Prostate gland (tissue), 2 donors: Measurements from ENCODE around the gene LBP.

ENCODE experiments used
- POLR2A ChIP-seq: fragments of 450-650 bp; IDR thresholded peaks from one replicate; pipeline ENCODE4 v1.6.1; 2016; ENCODE audit warnings: antibody characterized with exemption, mild to moderate bottlenecking
- POLR2AphosphoS5 ChIP-seq: sonication (generic); formaldehyde crosslinking; IDR thresholded peaks from one replicate; pipeline ENCODE4 v1.6.1; 2017; ENCODE audit warnings: antibody characterized with exemption
- TF ChIP-seq, protein P1 (sequence below), 4 experiments: fragments of 200-600 bp in 2 of 4; fragments of 450-650 bp in 2 of 4; sonication (generic) in 2 of 4; IDR thresholded peaks; 1 replicate in 3 of 4; 2 replicates in 1 of 4; pipeline ENCODE4 v1.5.1; 2016 to 2019; ENCODE audit warnings: antibody characterized with exemption in 4 of 4, mild to moderate bottlenecking in 2 of 4, moderate library complexity in 2 of 4

DNA sequence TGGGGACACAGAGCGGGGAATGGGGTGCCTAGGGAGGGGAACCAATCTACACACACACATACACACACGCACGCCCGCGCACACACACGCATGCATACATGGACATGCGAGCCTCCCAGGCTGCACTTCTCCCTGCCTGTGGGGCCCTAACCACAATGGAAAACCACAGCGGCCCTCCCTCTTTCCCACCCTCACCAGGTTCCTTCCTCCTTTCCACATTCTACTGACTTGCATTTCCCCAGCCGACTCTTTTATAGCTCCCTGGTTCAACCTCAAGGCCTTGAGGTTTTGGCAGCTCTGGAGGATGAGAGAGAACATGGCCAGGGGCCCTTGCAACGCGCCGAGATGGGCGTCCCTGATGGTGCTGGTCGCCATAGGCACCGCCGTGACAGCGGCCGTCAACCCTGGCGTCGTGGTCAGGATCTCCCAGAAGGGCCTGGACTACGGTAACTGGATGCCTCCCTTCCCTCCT lies 42.3 kb upstream of the LBP start, which contains the start of gene BPI:
- no peak for TF ChIP-seq POLR2A
- TF ChIP-seq, protein P1, sequence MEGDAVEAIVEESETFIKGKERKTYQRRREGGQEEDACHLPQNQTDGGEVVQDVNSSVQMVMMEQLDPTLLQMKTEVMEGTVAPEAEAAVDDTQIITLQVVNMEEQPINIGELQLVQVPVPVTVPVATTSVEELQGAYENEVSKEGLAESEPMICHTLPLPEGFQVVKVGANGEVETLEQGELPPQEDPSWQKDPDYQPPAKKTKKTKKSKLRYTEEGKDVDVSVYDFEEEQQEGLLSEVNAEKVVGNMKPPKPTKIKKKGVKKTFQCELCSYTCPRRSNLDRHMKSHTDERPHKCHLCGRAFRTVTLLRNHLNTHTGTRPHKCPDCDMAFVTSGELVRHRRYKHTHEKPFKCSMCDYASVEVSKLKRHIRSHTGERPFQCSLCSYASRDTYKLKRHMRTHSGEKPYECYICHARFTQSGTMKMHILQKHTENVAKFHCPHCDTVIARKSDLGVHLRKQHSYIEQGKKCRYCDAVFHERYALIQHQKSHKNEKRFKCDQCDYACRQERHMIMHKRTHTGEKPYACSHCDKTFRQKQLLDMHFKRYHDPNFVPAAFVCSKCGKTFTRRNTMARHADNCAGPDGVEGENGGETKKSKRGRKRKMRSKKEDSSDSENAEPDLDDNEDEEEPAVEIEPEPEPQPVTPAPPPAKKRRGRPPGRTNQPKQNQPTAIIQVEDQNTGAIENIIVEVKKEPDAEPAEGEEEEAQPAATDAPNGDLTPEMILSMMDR (IDR thresholded peaks at IDR 0.05), result no peak
- TF ChIP-seq POLR2AphosphoS5, result no peak
